Right cardiac atrium (tissue), 5 donors: Measurements from ENCODE around the gene NFKBIZ. TPM values are rescaled to one million over a fixed set of nuclear protein-coding genes. Genes with fewer than 3 reads are reported as not detected.
"Not testable (repeated sequence)": the region's sequence is repeated elsewhere in the genome, so short reads cannot be mapped to it uniquely, and the experiment has no call there.

Source experiments
- ATAC-seq, 2 donors: fragments of 200-7000 bp; cut with Tn5 transposase; one replicate each; pipeline versions ENCODE4 v1.8.0 to v1.9.1; 2020; ENCODE audit warnings: moderate library complexity in 2 of 2, mild to moderate bottlenecking in 1 of 2
- DNase-seq, 3 donors: peaks; one replicate each; pipeline ENCODE4 v3.0.0-alpha.2; 2020
- H3K27ac ChIP-seq: one replicate; pipeline ENCODE4 v1.5.1; 2013; ENCODE audit warnings: mild to moderate bottlenecking, low read length, control low read depth, moderate library complexity
- H3K27me3 ChIP-seq: one replicate; pipeline ENCODE4 v1.6.1; 2013; ENCODE audit not compliant: control insufficient read depth, insufficient read depth
- H3K4me1 ChIP-seq: one replicate; pipeline ENCODE4 v1.6.1; 2013; ENCODE audit warnings: low read length; ENCODE audit not compliant: control insufficient read depth, insufficient read depth
- H3K4me3 ChIP-seq: one replicate; pipeline ENCODE4 v1.5.1; 2013; ENCODE audit warnings: low read length, control low read depth
- H3K9me3 ChIP-seq: one replicate; pipeline ENCODE4 v1.6.1; 2013; ENCODE audit warnings: low read length; ENCODE audit not compliant: control insufficient read depth
- whole genome bisulfite sequencing: extraction: QIAGEN DNeasy Blood & Tissue Kit; methylation state at CpG from one replicate; pipeline ENCODE4 v1.1.7; 2013; 5-methylcytosine and 5-hydroxymethylcytosine counted together
- intact Hi-C, 4 donors: fragments of 100-400 bp; cut with DNase I; formaldehyde crosslinking; loops; one replicate each; pipeline versions ENCODE4 v1.11.0 to v1.14.0; 2022 to 2023
- polyA plus RNA-seq: library from polyadenylated mRNA; stranded (reverse); fragments of 200-250 nt; gene quantifications from one replicate; pipeline ENCODE4 v1.2.3, GENCODE V29; 2013
- total RNA-seq, 4 donors: library from RNA; stranded (reverse); fragmentation: NEBNext Ultra II Directional; extraction: Animal tissue kit (Norgen Biotek cat#: 25700); gene quantifications; one replicate each; pipeline ENCODE4 v1.2.1, GENCODE V29; 2021
- donor health status: healthy with polysubstance abuse.
- donor health status: DM: no; HTN: yes; CAD: no.
- donor health status: DM: no; HTN: no; CAD: no.
- donor health status: DM: no; HTN: yes; CAD: no; lungs with severe emphysema.
- donor health status: DM: yes; HTN: yes; CAD: no.

Gene NFKBIZ
- total and polyA plus RNA-seq, 5 donors = 9.5 to 28.4 (median 18.5) TPM

DNA sequence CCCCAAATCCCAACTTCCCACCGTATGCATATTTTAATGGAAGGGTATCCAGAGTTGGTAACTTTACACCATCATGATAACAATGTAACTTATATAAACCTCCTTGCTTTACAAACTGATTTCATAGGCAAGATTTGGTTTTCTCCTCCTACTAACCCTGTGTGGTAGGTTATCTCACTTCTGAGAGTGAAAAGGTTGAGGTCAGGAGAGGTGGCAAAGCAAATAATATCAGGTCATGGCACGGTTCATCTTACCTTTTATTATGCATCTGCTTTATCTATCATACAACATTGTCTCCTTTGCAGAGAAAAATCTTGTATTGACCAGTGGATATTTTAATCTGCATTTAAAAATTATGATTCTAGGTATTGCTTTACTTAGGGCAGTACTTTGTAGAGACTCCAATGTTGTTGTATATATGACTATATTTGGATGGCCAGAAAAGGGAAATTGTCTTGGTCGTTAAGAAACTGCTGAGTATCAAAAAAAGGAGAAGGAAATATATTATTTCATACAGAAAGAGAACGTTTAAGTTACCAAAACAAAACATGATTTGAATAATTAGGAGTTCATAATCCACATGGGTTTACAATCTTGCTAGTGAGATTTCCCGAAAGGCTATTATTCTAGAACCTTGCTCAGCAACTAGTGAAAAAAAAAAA, 30.4 kb downstream of the NFKBIZ start:
- Histone ChIP-seq H3K4me1 (no peaks in the 10 kb centered on the region), H3K9me3 (no peaks in the 10 kb centered on the region), H3K4me3 (no peak overlapping the region), H3K27ac (no peak overlapping the region), H3K27me3 (no peaks in the 10 kb centered on the region)
- DNase-seq (no peak), ATAC-seq (no peak)
- intact Hi-C loops = no loop called here
- WGBS = 58% methylated on average over 5 of the region's 5 CpGs

DNA sequence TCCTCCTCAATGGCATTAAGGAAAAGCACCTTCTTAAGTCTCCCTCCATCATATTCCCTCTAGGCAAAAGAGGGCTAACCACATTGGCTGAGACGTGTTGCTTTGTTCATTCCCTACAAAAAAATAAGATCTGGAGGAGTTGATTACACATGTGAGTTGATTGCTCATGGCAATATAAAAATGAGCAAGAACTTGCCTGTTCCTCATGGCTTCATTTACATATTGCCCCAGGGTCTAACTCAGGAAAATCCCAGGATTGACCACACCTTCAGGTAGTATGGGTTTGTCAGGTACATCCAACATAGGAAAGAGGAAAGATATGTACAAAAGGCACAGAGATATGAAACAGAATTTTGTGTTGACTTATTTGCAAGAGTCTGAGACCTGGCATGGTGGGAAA, 35.5 kb downstream of the NFKBIZ start:
- H3K4me3 ChIP-seq = no peak overlapping the region
- H3K4me1 ChIP-seq = no peaks in the 10 kb centered on the region
- H3K9me3 ChIP-seq = no peaks in the 10 kb centered on the region
- no peak for DNase-seq
- ATAC-seq = no peak
- 96% methylated on average over 1 of the region's 1 CpG for WGBS
- H3K27ac ChIP-seq = no peak overlapping the region
- H3K27me3 ChIP-seq = no peaks in the 10 kb centered on the region
- intact Hi-C loops = no loop called here

DNA sequence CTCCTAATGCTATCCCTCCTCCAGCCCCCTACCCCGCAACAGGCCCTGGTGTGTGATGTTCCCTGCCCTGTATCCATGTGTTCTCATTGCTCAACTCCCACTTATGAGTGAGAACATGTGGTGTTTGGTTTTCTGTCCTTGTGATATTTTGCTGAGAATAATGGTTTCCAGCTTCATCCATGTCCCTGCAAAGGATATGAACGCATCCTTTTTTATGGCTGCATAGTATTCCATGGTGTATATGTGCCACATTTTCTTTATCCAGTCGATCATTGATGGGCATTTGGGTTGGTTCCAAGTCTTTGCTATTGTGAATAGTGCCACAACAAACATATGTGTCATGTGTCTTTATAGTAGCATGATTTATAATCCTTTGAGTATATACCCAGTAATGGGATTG, 36.3 kb downstream of the NFKBIZ start:
- WGBS = 94% methylated on average over 3 of the region's 3 CpGs
- ATAC-seq, intact Hi-C loops, H3K27ac ChIP-seq, H3K9me3 ChIP-seq, H3K4me3 ChIP-seq, H3K4me1 ChIP-seq, DNase-seq, H3K27me3 ChIP-seq: not testable (repeated sequence)

DNA sequence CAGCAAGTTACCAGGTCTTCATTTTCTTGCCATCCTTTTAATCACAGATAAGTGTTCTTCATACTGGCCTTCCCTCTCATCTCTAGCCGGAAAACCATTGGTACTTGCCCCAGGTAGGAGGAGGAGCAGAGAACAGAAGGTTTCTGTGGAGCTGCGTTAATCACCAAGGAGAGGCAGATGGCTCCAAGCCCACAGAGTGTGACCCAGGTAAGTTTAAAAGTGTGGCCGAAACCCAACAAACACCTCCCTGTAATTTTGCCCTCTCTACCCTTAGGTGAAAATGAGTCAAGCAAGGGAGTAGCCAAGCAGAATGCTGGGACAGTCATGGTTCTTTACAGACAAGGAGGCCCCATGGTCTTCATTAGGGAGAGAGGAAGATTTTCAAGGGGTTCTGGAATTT, 37.3 kb downstream of the NFKBIZ start:
- Histone ChIP-seq H3K27ac (no peak overlapping the region), H3K9me3 (no peaks in the 10 kb centered on the region), H3K27me3 (no peaks in the 10 kb centered on the region), H3K4me1 (no peaks in the 10 kb centered on the region), H3K4me3 (no peak overlapping the region)
- ATAC-seq = no peak
- DNase-seq = no peak
- intact Hi-C loops = no loop called here
- 95% methylated on average over 3 of the region's 3 CpGs for WGBS

DNA sequence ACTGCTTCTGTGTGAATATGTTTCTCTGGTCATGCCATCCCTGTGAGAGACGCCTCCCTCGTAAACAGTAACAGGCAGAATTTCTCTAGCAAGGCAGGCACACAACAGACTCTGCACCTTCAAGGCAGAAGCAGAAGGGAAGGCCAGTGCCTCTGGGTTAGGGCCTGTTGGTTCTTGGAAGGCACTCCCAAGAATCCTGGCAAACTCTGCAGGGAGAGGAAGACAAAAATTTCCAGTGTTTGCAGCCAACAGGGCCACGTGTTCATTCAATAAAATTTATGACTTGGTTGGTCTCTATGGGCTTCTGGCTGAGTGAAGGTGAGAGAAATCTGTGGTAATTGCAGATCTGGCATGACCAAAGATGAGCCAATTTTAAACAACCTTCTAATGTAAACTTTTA, 39.3 kb downstream of the NFKBIZ start:
- Histone ChIP-seq H3K27ac (no peak overlapping the region), H3K27me3 (no peaks in the 10 kb centered on the region), H3K4me3 (no peak overlapping the region), H3K9me3 (no peaks in the 10 kb centered on the region), H3K4me1 (no peaks in the 10 kb centered on the region)
- DNase-seq = peak in 1 of 3 donors; percentile 67
- intact Hi-C loops = no loop called here
- peak; percentile 49 to 82 for ATAC-seq
- WGBS = 63% methylated on average over 3 of the region's 3 CpGs

DNA sequence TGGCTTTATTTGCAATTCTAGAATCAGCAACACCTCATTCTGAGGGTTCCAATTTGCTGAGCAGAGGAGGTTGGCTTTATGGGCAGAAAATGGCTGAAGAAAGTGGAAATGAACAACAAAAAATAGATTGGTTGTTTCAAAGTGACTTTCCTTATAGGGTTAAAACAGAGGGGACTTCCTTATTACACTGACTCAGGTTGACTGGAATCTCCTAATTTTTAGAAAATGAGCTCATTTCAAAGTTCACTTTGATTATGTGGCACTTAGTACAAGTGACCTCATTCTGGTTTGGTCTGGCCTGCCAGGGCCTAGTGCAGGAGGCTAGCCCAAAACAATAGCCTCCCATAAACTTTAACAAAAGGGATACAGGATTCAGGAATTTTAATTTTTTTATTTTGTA, 41.4 kb downstream of the NFKBIZ start:
- no peak for DNase-seq
- Histone ChIP-seq H3K4me1 (no peaks in the 10 kb centered on the region), H3K27me3 (no peaks in the 10 kb centered on the region), H3K9me3 (no peaks in the 10 kb centered on the region), H3K27ac (no peak overlapping the region), H3K4me3 (no peak overlapping the region)
- intact Hi-C loops = no loop called here
- ATAC-seq = peak in 1 of 2 donors; percentile 16

DNA sequence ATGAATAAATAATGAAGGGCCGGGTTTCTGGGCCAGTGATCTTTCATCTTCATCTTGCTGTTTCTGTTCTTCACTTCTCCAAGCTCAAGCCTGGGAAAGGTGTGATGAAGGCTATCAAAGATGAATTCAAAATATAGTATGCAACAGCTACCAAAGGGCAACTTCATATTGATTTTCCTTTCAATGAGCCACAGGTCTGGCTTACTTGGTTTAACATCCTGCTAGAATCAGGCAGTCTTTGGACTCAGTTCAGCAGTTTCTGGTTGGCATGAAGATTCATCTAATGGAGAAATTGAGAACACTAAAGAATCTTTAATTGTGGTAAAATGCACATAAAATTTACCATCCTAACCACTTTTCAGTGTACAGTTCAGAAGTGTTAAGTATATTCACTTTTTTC, 43.3 kb downstream of the NFKBIZ start:
- 90% methylated on average over 1 of the region's 1 CpG for WGBS
- no peaks in the 10 kb centered on the region for H3K9me3 ChIP-seq

DNA sequence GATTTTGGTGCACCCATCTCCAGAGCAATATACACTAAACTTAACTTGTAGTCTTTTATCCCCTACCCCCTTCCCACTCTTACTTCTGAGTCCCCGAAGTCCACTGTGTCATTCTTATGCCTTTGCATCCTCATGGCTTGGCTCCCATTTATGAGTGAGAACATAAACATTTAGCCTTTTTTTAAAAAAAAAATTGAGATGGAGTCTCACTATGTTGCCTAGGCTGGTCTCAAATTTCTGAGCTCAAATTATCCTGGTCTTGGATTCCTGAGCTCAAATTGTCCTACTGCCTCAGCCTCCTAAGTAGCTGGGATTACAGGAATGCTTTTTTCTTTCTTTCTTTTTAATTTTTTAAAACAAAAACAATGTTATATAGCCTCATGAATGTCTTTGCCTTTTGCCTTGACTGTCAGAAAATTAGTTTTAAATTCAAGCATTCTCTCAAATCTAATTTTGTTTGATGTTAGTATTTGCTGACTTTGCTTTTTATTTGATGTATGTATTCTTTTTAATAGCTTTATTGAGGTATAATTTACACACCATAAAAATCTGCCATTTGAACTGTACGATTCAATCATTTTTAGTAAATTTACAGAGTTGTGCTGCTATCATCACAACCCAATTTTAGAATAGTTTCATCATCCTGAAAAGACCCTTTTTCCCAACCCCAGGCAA, 46.9 kb downstream of the NFKBIZ start:
- DNase-seq (no peak), ATAC-seq (no peak)
- Histone ChIP-seq H3K4me3 (no peak overlapping the region), H3K27ac (no peak overlapping the region), H3K4me1 (no peaks in the 10 kb centered on the region), H3K27me3 (no peaks in the 10 kb centered on the region), H3K9me3 (no peaks in the 10 kb centered on the region)
- intact Hi-C loops = no loop called here
- 87% methylated on average over 2 of the region's 2 CpGs for WGBS

More for the DNA sequence above, 43.3 kb downstream of the NFKBIZ start:
- Histone ChIP-seq H3K27me3 (no peaks in the 10 kb centered on the region), H3K4me3 (no peak overlapping the region), H3K27ac (no peak overlapping the region), H3K4me1 (no peaks in the 10 kb centered on the region)
- DNase-seq = no peak
- intact Hi-C loops = no loop called here
- no peak for ATAC-seq

DNA sequence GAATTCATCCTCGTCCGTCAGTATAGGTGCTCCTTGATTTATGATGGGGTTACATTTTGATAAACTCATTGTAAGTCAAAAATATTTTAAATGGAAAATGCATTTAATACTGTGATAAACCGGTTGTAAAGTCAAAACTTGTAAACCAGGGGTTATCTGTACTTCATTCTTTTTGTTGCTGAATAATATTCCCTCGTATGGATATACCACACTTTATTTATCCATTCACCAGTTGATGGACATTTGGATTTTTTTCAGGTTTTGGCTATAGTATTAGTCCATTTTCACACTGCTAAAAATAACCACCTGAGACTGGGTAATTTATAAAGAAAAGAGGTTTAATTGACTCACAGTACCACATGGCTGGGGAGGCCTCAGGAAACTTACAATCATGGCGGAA, 47.7 kb downstream of the NFKBIZ start:
- intact Hi-C loops = no loop called here
- 96% methylated on average over 5 of the region's 5 CpGs for WGBS
- no peak for ATAC-seq

DNA sequence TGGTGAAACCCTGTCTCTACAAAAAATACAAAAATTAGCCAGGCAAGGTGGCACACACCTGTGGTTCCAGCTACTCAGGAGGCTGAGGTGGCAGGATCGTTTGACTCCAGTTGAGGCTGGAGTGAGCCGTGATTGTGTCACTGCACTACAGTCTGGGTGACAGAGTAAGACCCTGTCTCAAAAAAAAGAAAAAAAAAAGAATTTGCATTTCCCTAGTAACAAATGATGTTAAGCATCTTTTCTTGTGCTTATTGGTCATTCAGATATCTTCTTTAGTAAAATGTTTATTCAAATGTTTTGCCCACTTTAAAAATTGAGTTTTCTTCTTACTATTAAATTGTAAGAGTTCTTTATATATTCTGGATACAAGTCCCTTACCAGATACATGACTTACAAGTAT, 48.7 kb downstream of the NFKBIZ start:
- intact Hi-C loops = no loop called here
- H3K4me3 ChIP-seq = no peak overlapping the region
- no peaks in the 10 kb centered on the region for H3K9me3 ChIP-seq
- no peak for ATAC-seq
- H3K4me1 ChIP-seq = no peaks in the 10 kb centered on the region
- DNase-seq = no peak
- 86% methylated on average over 2 of the region's 2 CpGs for WGBS
- H3K27me3 ChIP-seq = no peaks in the 10 kb centered on the region
- H3K27ac ChIP-seq = no peak overlapping the region

More for the DNA sequence above, 47.7 kb downstream of the NFKBIZ start:
- Histone ChIP-seq H3K27me3 (no peaks in the 10 kb centered on the region), H3K4me1 (no peaks in the 10 kb centered on the region), H3K27ac (no peak overlapping the region), H3K9me3 (no peaks in the 10 kb centered on the region), H3K4me3 (no peak overlapping the region)
- no peak for DNase-seq

DNA sequence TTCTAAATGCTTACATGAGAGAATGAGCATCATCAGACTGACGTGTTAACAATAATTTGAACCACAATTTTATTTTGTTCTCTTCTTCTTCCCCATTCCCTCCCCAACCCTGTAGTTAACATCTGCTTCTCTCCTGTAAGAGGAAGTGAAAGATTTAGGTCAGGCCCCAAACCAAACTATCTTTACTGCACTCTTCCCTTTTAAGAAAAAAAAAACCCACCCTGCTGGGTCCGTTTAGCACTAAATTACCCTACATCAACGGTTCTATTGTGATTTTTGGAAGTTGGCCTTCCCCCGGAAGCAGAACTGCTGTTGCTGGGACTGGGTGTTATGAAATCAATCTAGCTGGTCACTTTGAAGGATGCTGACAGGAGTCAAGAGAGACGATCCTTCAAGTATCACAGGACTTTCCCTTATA, 49.4 kb downstream of the NFKBIZ start:
- Histone ChIP-seq H3K4me1 (no peaks in the 10 kb centered on the region), H3K27ac (no peak overlapping the region), H3K27me3 (no peaks in the 10 kb centered on the region), H3K9me3 (no peaks in the 10 kb centered on the region), H3K4me3 (no peak overlapping the region)
- DNase-seq (no peak), ATAC-seq (peak in 1 of 2 donors; percentile 57)
- intact Hi-C loops = no loop called here
- 51% methylated on average over 5 of the region's 5 CpGs for WGBS
